Measurements from ENCODE around the gene PAWR.

PAWR gene

GRCh38 chr12:79696416-79696815, 5.7 kb upstream of the PAWR start:
- no peaks in the 10 kb centered on the region for H3K36me3 Mint-ChIP-seq (ENCODE audit: low read depth)
- peaks cover 12% of the 10 kb centered on the region for H3K4me1 Mint-ChIP-seq
- peaks cover 23% of the 10 kb centered on the region for H3K27me3 Mint-ChIP-seq (ENCODE audit: low read depth)
- no peaks in the 10 kb centered on the region for H3K9me3 Mint-ChIP-seq
- no peak overlapping the region for H3K4me3 Mint-ChIP-seq
- TF ChIP-seq CTCF (IDR thresholded peaks at IDR 0.05; ENCODE audit: unreplicated experiment in 3 of 3), result no peak
- no peak overlapping the region for H3K27ac Mint-ChIP-seq

- Mint-ChIP-seq H3K4me1 (peaks cover 19% of the 10 kb centered on the region), H3K9me3 (no peaks in the 10 kb centered on the region), H3K4me3 (peak overlapping the region; percentile 86 to 93 (median 92)), H3K27me3 (ENCODE audit: low read depth) (peaks cover 24% of the 10 kb centered on the region), H3K27ac (peak overlapping the region in 2 of 3 experiments; percentile 10 to 86), H3K36me3 (ENCODE audit: low read depth) (no peaks in the 10 kb centered on the region)
- no peak for TF ChIP-seq CTCF (IDR thresholded peaks at IDR 0.05; ENCODE audit: unreplicated experiment in 3 of 3)
Measured at GRCh38 chr12:79692860-79693577, 2.3 kb upstream of the PAWR start.

DNA sequence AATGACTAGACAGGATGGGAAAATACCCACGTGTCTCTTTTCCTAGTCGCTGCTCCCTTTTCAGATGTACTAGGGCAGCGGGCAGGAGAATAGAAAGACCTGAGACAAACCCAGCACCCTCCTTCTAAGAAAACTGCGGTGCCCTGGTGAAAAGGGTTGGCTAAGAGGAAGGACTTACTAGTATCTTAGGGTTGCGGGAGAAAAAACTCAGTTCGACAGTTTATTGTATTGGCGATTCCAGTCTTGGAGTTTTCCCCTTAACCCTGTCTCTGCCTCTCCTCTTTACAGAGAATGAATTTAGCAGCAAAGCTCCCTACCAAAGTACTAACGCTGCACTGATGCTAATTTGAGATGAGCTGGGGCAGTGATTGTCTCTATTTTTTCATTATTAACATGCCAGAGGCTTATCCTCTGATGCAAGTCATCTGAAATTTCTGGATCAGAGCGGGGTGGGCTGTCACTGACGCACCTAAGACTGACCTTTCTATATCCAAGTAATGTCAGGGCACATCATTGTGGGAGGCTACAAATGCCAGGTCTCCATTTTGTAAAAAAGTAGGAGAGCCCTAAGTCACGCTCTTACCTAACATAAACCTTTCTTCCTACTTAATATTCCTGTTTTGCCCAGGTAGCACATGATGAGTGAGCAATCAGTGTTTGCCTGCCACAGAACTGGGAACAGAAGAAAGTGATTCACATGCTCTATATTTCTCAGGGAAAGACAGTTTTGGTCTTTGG, 916 bp upstream of the PAWR start:
- TF ChIP-seq CTCF (IDR thresholded peaks at IDR 0.05; ENCODE audit: unreplicated experiment in 3 of 3), result no peak
- H3K27ac Mint-ChIP-seq, result peak overlapping the region; percentile 86 to 90 (median 89)
- H3K4me3 Mint-ChIP-seq, result peak overlapping the region; percentile 86 to 93 (median 92)
- H3K4me1 Mint-ChIP-seq, result peaks cover 28% of the 10 kb centered on the region
- H3K27me3 Mint-ChIP-seq (ENCODE audit: low read depth), result peaks cover 24% of the 10 kb centered on the region
- H3K36me3 Mint-ChIP-seq (ENCODE audit: low read depth), result no peaks in the 10 kb centered on the region
- H3K9me3 Mint-ChIP-seq, result no peaks in the 10 kb centered on the region

DNA sequence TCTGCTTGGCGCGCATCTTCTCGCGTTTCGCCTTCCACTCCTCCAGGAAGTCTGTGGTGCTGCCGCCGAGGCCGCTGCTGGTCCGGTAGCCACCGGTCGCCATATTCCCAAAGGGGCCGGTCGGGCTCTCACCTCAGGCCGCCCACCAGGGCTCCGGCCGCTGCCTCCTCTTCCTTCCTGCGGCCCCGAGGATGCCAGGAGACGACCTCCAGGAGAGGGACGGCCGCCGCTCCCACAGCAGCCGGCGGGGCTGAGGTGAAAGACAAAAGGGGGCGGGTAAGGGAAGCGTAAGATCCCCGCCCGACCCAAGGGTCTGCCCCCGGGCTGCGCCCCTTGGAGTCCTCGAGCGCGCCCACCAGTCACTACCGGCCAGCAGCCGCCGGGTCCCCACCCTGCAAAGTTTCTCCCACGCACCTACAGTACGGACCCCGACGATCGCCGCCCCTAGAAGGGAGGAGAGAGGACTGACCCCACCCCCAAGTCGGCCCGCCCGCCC, 574 bp downstream of the PAWR start:
- H3K36me3 Mint-ChIP-seq (ENCODE audit: low read depth), result no peaks in the 10 kb centered on the region
- peak overlapping the region; percentile 81 to 90 (median 86) for H3K27ac Mint-ChIP-seq
- no peak for TF ChIP-seq CTCF (IDR thresholded peaks at IDR 0.05; ENCODE audit: unreplicated experiment in 3 of 3)
- peaks cover 24% of the 10 kb centered on the region for H3K27me3 Mint-ChIP-seq (ENCODE audit: low read depth)
- no peaks in the 10 kb centered on the region for H3K9me3 Mint-ChIP-seq
- H3K4me1 Mint-ChIP-seq, result peaks cover 36% of the 10 kb centered on the region
- peak overlapping the region; percentile 91 to 92 (median 91) for H3K4me3 Mint-ChIP-seq

DNA sequence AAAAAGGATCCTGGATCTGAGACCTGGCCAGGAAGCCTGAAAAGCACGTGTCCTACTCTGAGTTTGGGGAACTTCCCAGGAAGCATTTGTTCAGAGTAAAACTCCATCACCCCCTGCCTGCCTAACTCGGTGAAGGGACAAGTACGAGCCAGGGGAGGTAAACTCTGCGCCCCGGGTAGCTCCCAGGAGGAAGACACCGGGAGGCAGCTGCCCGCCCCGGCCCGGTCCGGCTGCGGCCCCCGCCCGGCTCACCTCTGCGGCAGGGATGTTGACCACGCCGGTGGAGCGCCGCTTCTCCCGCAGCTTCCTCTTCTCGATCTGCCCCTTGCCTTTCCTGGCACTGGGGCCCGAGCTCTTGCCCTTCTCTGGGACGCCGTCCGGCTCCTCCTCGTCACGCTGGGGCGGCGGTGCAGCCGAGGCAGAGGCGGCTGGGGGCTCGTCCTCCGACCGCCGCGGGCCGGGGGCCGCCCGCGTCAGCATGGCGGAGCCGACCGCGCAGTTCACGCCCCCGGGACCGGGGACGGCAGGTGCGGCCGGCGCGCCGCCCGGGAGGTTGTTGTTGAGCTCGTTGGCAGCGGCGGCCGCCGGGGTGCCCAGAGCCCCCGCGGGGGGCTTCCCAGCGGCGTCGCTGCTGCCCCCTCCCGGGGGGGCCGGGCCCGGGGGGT, 1.2 kb downstream of the PAWR start:
- Mint-ChIP-seq H3K27me3 (ENCODE audit: low read depth) (peaks cover 20% of the 10 kb centered on the region), H3K36me3 (ENCODE audit: low read depth) (no peaks in the 10 kb centered on the region), H3K4me3 (peak overlapping the region; percentile 91 to 92 (median 92)), H3K27ac (peak overlapping the region; percentile 87 to 90 (median 87)), H3K9me3 (no peaks in the 10 kb centered on the region), H3K4me1 (peaks cover 36% of the 10 kb centered on the region)
- no peak for TF ChIP-seq CTCF (IDR thresholded peaks at IDR 0.05; ENCODE audit: unreplicated experiment in 3 of 3)

Data from nephron (organoid).